ENCODE measurements around the gene APH1B. TPM values are rescaled to one million over a fixed set of nuclear protein-coding genes. Genes with fewer than 3 reads are reported as not detected.

Gene APH1B
- total and polyA plus RNA-seq, 2 experiments from 2014 or later: 19.9 to 29.8 TPM

GRCh38 chr15:63238796-63239195, 38.6 kb upstream of the APH1B start:
- H2AFZ ChIP-seq: no peak overlapping the region
- H3K4me2 ChIP-seq: no peak overlapping the region
- DNase-seq (ENCODE audit: low spot score): no peak
- TF ChIP-seq CTCF (IDR thresholded peaks at IDR 0.05; ENCODE audit: poor library complexity): no peak
- no peak for TF ChIP-seq EZH2phosphoT487 (IDR thresholded peaks at IDR 0.05; ENCODE audit: low read depth, severe bottlenecking, unreplicated experiment)
- no peak for TF ChIP-seq EZH2 (IDR thresholded peaks at IDR 0.05; ENCODE audit: borderline replicate concordance)
- WGBS (ENCODE audit: low lambda C conversion rate, missing lambda C conversion rate): 57% methylated on average over 1 of the region's 1 CpG
- H3K27me3 ChIP-seq: no peaks in the 10 kb centered on the region
- H3K4me1 ChIP-seq (ENCODE audit: insufficient read depth): peaks cover 12% of the 10 kb centered on the region
- H3K36me3 ChIP-seq (replicated peaks; ENCODE audit: insufficient read depth, low read depth): no peaks in the 10 kb centered on the region
- no peaks in the 10 kb centered on the region for H3K9me2 ChIP-seq (replicated peaks; ENCODE audit: insufficient read depth)
- H3K9me3 ChIP-seq (ENCODE audit: low read depth): no peaks in the 10 kb centered on the region
- no peak overlapping the region for H3K4me3 ChIP-seq
- H4K20me1 ChIP-seq (ENCODE audit: insufficient read depth, poor library complexity, severe bottlenecking): no peaks in the 10 kb centered on the region
- H3K79me2 ChIP-seq: peaks cover 64% of the 10 kb centered on the region
- H3K27ac ChIP-seq: no peak overlapping the region

GRCh38 chr15:63240109-63240508, 37.3 kb upstream of the APH1B start:
- H3K27ac ChIP-seq: no peak overlapping the region
- H3K4me2 ChIP-seq: no peak overlapping the region
- no peak overlapping the region for H3K4me3 ChIP-seq
- no peaks in the 10 kb centered on the region for H3K4me1 ChIP-seq (ENCODE audit: insufficient read depth)
- no peak for DNase-seq (ENCODE audit: low spot score)
- no peak overlapping the region for H2AFZ ChIP-seq
- peaks cover 61% of the 10 kb centered on the region for H3K79me2 ChIP-seq
- H3K9me2 ChIP-seq (replicated peaks; ENCODE audit: insufficient read depth): no peaks in the 10 kb centered on the region
- no peak for TF ChIP-seq CTCF (IDR thresholded peaks at IDR 0.05; ENCODE audit: poor library complexity)
- TF ChIP-seq EZH2phosphoT487 (IDR thresholded peaks at IDR 0.05; ENCODE audit: low read depth, severe bottlenecking, unreplicated experiment): no peak
- TF ChIP-seq EZH2 (IDR thresholded peaks at IDR 0.05; ENCODE audit: borderline replicate concordance): no peak
- WGBS (ENCODE audit: low lambda C conversion rate, missing lambda C conversion rate): 93% methylated on average over 3 of the region's 3 CpGs
- no peaks in the 10 kb centered on the region for H3K36me3 ChIP-seq (replicated peaks; ENCODE audit: insufficient read depth, low read depth)
- no peaks in the 10 kb centered on the region for H4K20me1 ChIP-seq (ENCODE audit: insufficient read depth, poor library complexity, severe bottlenecking)
- no peaks in the 10 kb centered on the region for H3K27me3 ChIP-seq
- no peaks in the 10 kb centered on the region for H3K9me3 ChIP-seq (ENCODE audit: low read depth)

GRCh38 chr15:63241316-63241715, 36.1 kb upstream of the APH1B start:
- DNase-seq (ENCODE audit: low spot score): no peak
- Histone ChIP-seq H2AFZ (no peak overlapping the region), H3K27me3 (no peaks in the 10 kb centered on the region), H3K4me2 (no peak overlapping the region), H3K36me3 (replicated peaks; ENCODE audit: insufficient read depth, low read depth) (no peaks in the 10 kb centered on the region), H4K20me1 (ENCODE audit: insufficient read depth, poor library complexity, severe bottlenecking) (no peaks in the 10 kb centered on the region), H3K9me3 (ENCODE audit: low read depth) (no peaks in the 10 kb centered on the region), H3K4me1 (ENCODE audit: insufficient read depth) (no peaks in the 10 kb centered on the region), H3K9me2 (replicated peaks; ENCODE audit: insufficient read depth) (no peaks in the 10 kb centered on the region), H3K4me3 (no peak overlapping the region), H3K79me2 (peaks cover 58% of the 10 kb centered on the region), H3K27ac (no peak overlapping the region)
- WGBS (ENCODE audit: low lambda C conversion rate, missing lambda C conversion rate): 97% methylated on average over 1 of the region's 1 CpG
- TF ChIP-seq CTCF (IDR thresholded peaks at IDR 0.05; ENCODE audit: poor library complexity) (no peak), EZH2 (IDR thresholded peaks at IDR 0.05; ENCODE audit: borderline replicate concordance) (no peak), EZH2phosphoT487 (IDR thresholded peaks at IDR 0.05; ENCODE audit: low read depth, severe bottlenecking, unreplicated experiment) (no peak)

GRCh38 chr15:63243101-63243500, 34.3 kb upstream of the APH1B start:
- peaks cover 6% of the 10 kb centered on the region for H3K4me1 ChIP-seq (ENCODE audit: insufficient read depth)

More at GRCh38 chr15:63243101-63243500, 34.3 kb upstream of the APH1B start:
- WGBS (ENCODE audit: low lambda C conversion rate, missing lambda C conversion rate): 100% methylated on average over 1 of the region's 1 CpG
- DNase-seq (ENCODE audit: low spot score): no peak
- no peak overlapping the region for H2AFZ ChIP-seq
- H3K36me3 ChIP-seq (replicated peaks; ENCODE audit: insufficient read depth, low read depth): no peaks in the 10 kb centered on the region
- H3K79me2 ChIP-seq: peaks cover 42% of the 10 kb centered on the region
- no peaks in the 10 kb centered on the region for H3K9me3 ChIP-seq (ENCODE audit: low read depth)
- TF ChIP-seq EZH2phosphoT487 (IDR thresholded peaks at IDR 0.05; ENCODE audit: low read depth, severe bottlenecking, unreplicated experiment): no peak
- TF ChIP-seq CTCF (IDR thresholded peaks at IDR 0.05; ENCODE audit: poor library complexity): no peak
- no peak for TF ChIP-seq EZH2 (IDR thresholded peaks at IDR 0.05; ENCODE audit: borderline replicate concordance)
- no peaks in the 10 kb centered on the region for H4K20me1 ChIP-seq (ENCODE audit: insufficient read depth, poor library complexity, severe bottlenecking)
- no peak overlapping the region for H3K4me3 ChIP-seq
- no peaks in the 10 kb centered on the region for H3K27me3 ChIP-seq
- no peak overlapping the region for H3K4me2 ChIP-seq
- H3K27ac ChIP-seq: no peak overlapping the region
- H3K9me2 ChIP-seq (replicated peaks; ENCODE audit: insufficient read depth): no peaks in the 10 kb centered on the region

All from hepatocyte (in vitro differentiated cells).